Hindlimb muscle (tissue), 1 donor: ENCODE measurements around the gene NXN. TPM values are rescaled to one million over a fixed set of nuclear protein-coding genes. Genes with fewer than 3 reads are reported as not detected.
"Not testable (repeated sequence)": the region's sequence is repeated elsewhere in the genome, so short reads cannot be mapped to it uniquely, and the experiment has no call there.

Experiments
- DNase-seq: peaks from one replicate; pipeline ENCODE4 v3.0.0-alpha.2; 2013
- polyA plus RNA-seq: library from polyadenylated mRNA; unstranded; fragments of 120-200 nt; gene quantifications from one replicate; pipeline ENCODE4 v1.2.1, GENCODE V29; 2013; ENCODE audit not compliant: insufficient read length

Gene NXN
- polyA plus RNA-seq, 1 donor: 63.7 TPM

GRCh38 chr17:859061-859823 lies 120.3 kb downstream of the NXN start:
- DNase-seq: peak; percentile 87

GRCh38 chr17:856149-856548 lies 123.4 kb downstream of the NXN start:
- no peak for DNase-seq

DNA sequence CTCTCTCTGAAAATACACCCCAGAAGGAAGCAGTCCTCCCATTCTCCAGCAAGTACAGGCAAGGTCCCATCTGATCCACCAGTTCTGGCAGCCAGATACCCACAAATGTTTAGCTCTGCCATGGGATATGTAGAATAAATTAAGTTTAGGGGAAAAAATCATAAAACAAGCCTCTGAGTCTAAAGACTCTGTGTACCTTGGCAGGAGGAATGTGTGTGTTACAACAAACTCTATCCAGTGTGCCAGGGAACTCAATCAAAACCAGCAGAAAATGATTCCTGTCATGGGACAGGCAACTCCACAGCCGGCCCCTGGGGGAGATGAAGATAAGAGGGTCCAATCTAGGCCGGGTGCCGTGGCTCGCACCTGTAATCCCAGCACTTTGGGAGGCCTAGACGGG lies 124.0 kb downstream of the NXN start:
- no peak for DNase-seq

GRCh38 chr17:852850-853249 lies 126.7 kb downstream of the NXN start:
- DNase-seq: not testable (repeated sequence)

DNA sequence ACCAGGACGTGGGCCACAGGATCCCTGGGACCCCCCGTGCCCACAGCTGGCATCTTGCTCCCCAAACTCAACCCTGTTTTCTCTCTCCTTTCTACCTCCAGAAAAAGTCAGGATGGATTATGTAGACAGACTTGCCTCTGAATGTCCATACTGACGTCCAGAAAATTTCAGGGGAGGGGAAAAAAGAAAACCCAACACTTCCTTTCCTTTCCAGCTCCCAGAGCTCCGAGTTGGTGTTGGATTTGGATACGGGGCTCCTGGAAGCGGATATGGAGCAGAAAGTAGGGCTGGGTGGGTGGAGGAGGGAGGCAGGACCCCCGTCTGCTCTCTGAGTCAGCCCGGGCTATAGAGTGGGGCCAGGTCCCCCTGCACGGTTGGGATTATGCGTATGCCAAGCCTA lies 127.2 kb downstream of the NXN start:
- no peak for DNase-seq

DNA sequence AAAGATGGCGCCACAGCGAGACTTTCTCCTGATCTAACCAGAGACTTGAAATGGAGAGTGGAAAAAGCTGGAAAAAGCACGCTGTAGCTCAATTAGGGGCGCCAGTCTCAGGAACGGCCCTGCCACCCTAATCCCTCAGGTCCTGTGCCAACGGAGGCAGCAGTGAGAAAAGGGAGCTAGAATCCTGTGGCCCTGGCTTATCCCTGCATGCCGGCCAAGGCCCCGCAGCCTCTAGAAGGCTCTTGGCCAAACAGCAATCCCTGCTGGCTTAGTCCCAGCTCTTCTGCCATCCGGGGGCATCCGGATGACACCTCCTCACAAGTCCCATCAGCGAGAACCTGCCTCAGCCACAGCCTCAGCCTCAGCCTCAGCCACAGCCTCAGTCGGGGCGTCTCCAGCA lies 127.7 kb downstream of the NXN start:
- DNase-seq: no peak

- DNase-seq: peak; percentile 68
These were observed 128.5 kb downstream of the NXN start for GRCh38 chr17:850851-851763.

DNA sequence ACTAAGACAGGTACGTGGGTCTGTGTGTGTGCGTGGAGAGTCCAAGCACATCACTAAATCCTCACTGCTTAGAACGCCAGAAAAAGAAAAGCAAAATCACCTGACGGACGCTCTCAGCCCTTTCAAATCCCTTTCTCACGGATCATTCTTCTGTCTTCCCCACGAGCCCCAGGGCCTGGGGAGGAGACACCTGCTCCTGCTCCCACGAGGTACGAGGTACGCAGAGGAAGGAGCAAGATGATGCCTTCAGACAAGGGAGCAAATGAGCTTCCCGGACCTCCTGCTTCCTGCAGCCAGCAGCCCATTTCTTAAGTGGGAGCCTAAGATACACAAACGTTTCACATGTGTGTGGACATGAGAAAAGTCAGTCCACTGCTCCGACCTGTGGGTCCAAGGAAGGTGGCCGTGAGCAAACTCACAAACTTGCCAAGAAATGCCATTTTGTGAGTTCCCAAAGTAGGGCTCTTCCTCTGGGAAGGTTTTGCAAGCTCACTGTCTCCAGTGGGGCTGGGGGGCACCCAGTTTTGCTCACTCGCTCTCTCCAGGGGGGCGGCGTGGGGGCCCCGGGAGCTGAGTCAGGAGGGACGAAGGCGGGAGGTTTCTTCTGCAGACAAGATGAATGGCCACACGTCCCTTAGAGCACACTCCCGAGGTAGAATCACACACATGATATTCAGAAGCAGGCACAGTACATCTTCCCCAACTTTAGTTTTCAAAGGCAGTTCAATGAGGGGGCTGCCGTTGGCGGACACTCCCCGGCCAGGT lies 129.3 kb downstream of the NXN start:
- DNase-seq: no peak

- DNase-seq: no peak
These were observed 131.2 kb downstream of the NXN start for GRCh38 chr17:848402-848801.

GRCh38 chr17:846901-847843 lies 132.4 kb downstream of the NXN start:
- DNase-seq: no peak

GRCh38 chr17:841313-841712 lies 138.3 kb downstream of the NXN start:
- DNase-seq: no peak

GRCh38 chr17:838486-838885 lies 141.1 kb downstream of the NXN start:
- no peak for DNase-seq

DNA sequence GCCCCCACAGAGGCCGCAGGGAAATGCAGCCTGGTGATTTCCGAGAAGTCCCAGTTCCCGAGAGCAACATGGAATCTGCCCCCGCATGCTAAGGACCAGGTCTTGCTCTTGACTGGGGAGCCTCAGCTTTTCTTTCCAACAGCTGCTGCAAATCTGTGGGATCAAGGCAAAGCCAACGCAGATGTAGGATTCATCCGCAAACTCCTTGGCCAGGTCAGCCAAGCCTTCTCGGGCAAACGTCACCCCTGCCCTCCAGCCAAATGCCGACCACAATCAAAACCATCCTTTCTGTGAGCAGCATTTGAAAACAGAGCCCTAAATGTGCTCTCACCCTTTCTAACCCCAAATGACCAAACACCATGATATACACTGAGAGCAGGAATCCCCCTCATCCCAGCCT lies 143.4 kb downstream of the NXN start:
- DNase-seq: no peak

DNA sequence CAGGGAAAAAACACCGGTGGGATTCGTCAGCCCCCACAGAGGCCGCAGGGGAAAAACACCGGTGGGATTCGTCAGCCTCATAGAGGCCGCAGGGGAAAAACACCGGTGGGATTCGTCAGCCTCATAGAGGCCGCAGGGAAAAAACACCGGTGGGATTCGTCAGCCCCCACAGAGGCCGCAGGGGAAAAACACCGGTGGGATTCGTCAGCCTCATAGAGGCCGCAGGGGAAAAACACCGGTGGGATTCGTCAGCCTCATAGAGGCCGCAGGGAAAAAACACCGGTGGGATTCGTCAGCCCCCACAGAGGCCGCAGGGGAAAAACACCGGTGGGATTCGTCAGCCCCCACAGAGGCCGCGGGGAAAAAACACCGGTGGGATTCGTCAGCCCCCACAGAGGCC lies 143.9 kb downstream of the NXN start:
- DNase-seq: not testable (repeated sequence)

- DNase-seq: peak; percentile 72
These were observed 144.3 kb downstream of the NXN start for GRCh38 chr17:835263-835662.

- no peak for DNase-seq
These were observed 145.4 kb downstream of the NXN start for GRCh38 chr17:834136-834535.

GRCh38 chr17:830950-831349 lies 148.6 kb downstream of the NXN start:
- no peak for DNase-seq

- DNase-seq: no peak
These were observed 149.2 kb downstream of the NXN start for GRCh38 chr17:830381-830780.

DNA sequence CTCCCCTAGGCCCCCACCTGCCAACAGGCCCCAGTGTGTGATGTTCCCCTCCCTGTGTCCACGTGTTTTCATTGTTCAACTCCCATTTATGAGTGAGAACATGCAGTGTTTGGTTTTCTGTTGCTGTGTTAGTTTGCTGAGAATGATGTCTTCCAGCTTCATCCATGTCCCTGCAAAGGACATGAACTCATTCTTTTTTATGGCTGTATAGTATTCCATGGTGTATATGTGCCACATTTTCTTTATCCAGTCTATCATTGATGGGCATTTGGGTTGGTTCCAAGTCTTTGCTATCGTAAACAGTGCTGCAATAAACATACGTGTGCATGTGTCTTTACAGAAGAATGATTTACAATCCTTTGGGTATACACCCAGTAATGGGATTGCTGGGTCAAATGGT lies 150.0 kb downstream of the NXN start:
- not testable (repeated sequence) for DNase-seq

- DNase-seq: no peak
These were observed 150.8 kb downstream of the NXN start for GRCh38 chr17:828761-829160.

DNA sequence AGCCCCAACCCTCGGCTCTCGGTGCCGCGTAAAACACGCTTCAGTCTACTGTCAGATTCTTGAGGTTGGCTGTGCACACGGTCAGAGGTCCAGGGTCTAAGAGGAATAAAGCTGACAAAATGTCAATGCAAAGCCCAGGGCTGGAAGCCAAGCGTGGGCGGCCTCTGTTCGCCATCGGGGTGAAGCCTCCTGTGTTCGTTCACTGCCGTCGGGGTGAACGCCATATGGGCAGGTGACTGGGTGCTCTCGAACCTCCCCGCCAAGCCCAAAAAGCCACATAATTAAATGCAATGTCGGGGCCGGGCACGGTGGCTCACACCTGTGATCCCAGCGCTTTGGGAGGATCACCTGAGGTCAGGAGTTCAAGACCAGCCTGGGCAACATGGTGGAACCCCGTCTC lies 152.8 kb downstream of the NXN start:
- no peak for DNase-seq

- no peak for DNase-seq
These were observed 154.4 kb downstream of the NXN start for GRCh38 chr17:825216-825615.
